B cell (primary cell): Measurements from ENCODE around the gene DIS3L2.

ENCODE experiments used
- CTCF ChIP-seq: fragments of 200-600 bp; IDR thresholded peaks from one replicate; pipeline ENCODE4 v1.8.0; 2022; ENCODE audit warnings: antibody characterized with exemption, mild to moderate bottlenecking
- EZH2 ChIP-seq: IDR thresholded peaks from 2 replicates; pipeline ENCODE4 v1.6.1; 2012; ENCODE audit warnings: borderline replicate concordance, low read depth, mild to moderate bottlenecking, moderate library complexity, low read length; ENCODE audit not compliant: insufficient read depth, poor library complexity, severe bottlenecking

- TF ChIP-seq CTCF (no peak), EZH2 (no peak)
Measured at GRCh38 chr2:232351686-232352510, 390.4 kb downstream of the DIS3L2 start.
